ENCODE data around the gene TFAP2A.

DNA sequence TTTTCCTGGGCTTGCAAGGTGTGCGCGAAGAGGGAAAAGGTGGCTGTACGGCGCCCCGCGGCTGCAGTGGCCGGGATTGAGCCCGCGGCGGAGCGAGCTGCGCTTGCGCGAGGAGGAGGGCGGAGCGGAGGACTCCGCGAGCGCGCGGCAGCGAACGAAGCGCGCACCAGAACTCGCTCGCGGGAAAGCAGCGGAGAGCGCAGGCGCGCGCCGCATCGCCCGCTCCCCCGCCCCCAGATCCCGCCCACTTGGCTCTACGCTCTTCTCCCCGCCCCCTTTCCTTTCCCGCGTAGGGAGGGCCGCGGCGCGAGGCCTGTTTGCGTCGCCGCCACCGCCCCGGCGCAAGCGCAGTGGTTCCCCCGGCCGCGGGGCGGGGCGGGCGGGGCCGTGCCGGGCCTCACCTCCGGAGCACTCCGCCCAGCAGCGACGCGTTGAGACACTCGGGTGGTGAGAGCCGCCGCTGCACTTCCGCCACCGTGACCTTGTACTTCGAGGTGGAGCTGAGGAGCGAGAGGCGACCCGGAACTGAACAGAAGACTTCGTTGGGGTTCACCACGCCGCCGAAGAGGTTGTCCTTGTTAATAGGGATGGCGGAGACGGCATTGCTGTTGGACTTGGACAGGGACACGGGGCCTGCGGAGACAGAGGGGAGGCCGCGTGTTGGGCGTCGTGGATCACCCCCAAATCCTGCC is 10.6 kb downstream of the TFAP2A start:
- TF ChIP-seq, protein P1, sequence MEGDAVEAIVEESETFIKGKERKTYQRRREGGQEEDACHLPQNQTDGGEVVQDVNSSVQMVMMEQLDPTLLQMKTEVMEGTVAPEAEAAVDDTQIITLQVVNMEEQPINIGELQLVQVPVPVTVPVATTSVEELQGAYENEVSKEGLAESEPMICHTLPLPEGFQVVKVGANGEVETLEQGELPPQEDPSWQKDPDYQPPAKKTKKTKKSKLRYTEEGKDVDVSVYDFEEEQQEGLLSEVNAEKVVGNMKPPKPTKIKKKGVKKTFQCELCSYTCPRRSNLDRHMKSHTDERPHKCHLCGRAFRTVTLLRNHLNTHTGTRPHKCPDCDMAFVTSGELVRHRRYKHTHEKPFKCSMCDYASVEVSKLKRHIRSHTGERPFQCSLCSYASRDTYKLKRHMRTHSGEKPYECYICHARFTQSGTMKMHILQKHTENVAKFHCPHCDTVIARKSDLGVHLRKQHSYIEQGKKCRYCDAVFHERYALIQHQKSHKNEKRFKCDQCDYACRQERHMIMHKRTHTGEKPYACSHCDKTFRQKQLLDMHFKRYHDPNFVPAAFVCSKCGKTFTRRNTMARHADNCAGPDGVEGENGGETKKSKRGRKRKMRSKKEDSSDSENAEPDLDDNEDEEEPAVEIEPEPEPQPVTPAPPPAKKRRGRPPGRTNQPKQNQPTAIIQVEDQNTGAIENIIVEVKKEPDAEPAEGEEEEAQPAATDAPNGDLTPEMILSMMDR (IDR thresholded peaks at IDR 0.05): peak in 3 of 4 experiments; percentile 11 to 37 (median 26)
- TF ChIP-seq POLR2A (IDR thresholded peaks at IDR 0.05): no peak

All from uterus (tissue), 2 donors.